Measurements from ENCODE around the gene CCL8.

The CCL8 gene

GRCh38 chr17:34368196-34368945, 49.1 kb downstream of the CCL8 start:
- no peak for DNase-seq

- no peak for DNase-seq
Observed at GRCh38 chr17:34368946-34369500, 49.8 kb downstream of the CCL8 start.

GRCh38 chr17:34369571-34369970, 50.3 kb downstream of the CCL8 start:
- DNase-seq = no peak

GRCh38 chr17:34370376-34370996, 51.3 kb downstream of the CCL8 start:
- no peak for DNase-seq

GRCh38 chr17:34370997-34371395, 51.8 kb downstream of the CCL8 start:
- DNase-seq = no peak
